ENCODE measurements around the gene EPB41.

The EPB41 gene

GRCh38 chr1:29011775-29012174 lies 97.4 kb downstream of the EPB41 start:
- no peak overlapping the region for H3K4me3 ChIP-seq (ENCODE audit: low read depth, low read length)
- ChIA-PET CTCF (interaction anchor here (0.6 to 0.9 kb wide), 2 partner anchors 21 to 55 kb away, joined by 3 to 4 read pairs; no protein-coding TSS in a partner anchor), POLR2A (interaction anchor here (1.4 kb wide), 1 partner anchor 97 kb away, joined by 4 read pairs; the partner anchor contains the start of gene EPB41)
- H3K36me3 ChIP-seq (ENCODE audit: control insufficient read depth in 2 of 2, insufficient read depth in 1 of 2, low read length in 2 of 2): no peaks in the 10 kb centered on the region; a peak in 1 of 3 replicates
- no peaks in the 10 kb centered on the region for H3K9me3 ChIP-seq (ENCODE audit: control insufficient read depth, insufficient read depth, low read depth, low read length)
- no peak overlapping the region for H3K27ac ChIP-seq (ENCODE audit: extremely low read depth, low read depth, low read length)
- TF ChIP-seq ZSCAN5A (tag by site-specific recombination; IDR thresholded peaks at IDR 0.05) (no peak), ZNF19 (tag by site-specific recombination; IDR thresholded peaks at IDR 0.05; ENCODE audit: low read depth) (no peak), KLF16 (tag by site-specific recombination; IDR thresholded peaks at IDR 0.05) (no peak), KLF17 (tag by site-specific recombination; IDR thresholded peaks at IDR 0.05) (no peak), ZNF670 (tag by site-specific recombination; IDR thresholded peaks at IDR 0.05; ENCODE audit: low read depth) (no peak), ZNF791 (tag by site-specific recombination; IDR thresholded peaks at IDR 0.05) (no peak), ZBTB6 (tag by site-specific recombination; IDR thresholded peaks at IDR 0.05) (no peak), ZNF513 (tag by site-specific recombination; IDR thresholded peaks at IDR 0.05) (no peak), ZNF26 (tag by site-specific recombination; IDR thresholded peaks at IDR 0.05) (no peak), ZNF776 (tag by site-specific recombination; IDR thresholded peaks at IDR 0.05; ENCODE audit: borderline replicate concordance) (no peak)
- H3K4me1 ChIP-seq (ENCODE audit: control insufficient read depth, insufficient read depth, low read length): no peaks in the 10 kb centered on the region

- no peak for TF ChIP-seq TSHZ1 (tag by site-specific recombination; IDR thresholded peaks at IDR 0.05; ENCODE audit: borderline replicate concordance)
- Histone ChIP-seq H3K36me3 (ENCODE audit: control insufficient read depth in 2 of 2, insufficient read depth in 1 of 2, low read length in 2 of 2) (peaks cover 0 to 19% of the 10 kb centered on the region in 2 experiments; a peak in 2 of 3 replicates), H3K27ac (ENCODE audit: extremely low read depth, low read depth, low read length) (no peak overlapping the region), H3K4me1 (ENCODE audit: control insufficient read depth, insufficient read depth, low read length) (no peaks in the 10 kb centered on the region), H3K4me3 (ENCODE audit: low read depth, low read length) (no peak overlapping the region), H3K9me3 (ENCODE audit: control insufficient read depth, insufficient read depth, low read depth, low read length) (no peaks in the 10 kb centered on the region)
- POLR2A ChIA-PET: no interaction called here
- CTCF ChIA-PET: no interaction called here
Observed at GRCh38 chr1:29017235-29017634, 102.9 kb downstream of the EPB41 start.
